ENCODE data around the gene STARD8.

- no peak for TF ChIP-seq CTCF (IDR thresholded peaks at IDR 0.05; ENCODE audit: insufficient read depth, low read length)
- TF ChIP-seq POLR2AphosphoS5 (IDR thresholded peaks at IDR 0.05; ENCODE audit: low read depth): no peak
- no peak for TF ChIP-seq GABPA (IDR thresholded peaks at IDR 0.05; ENCODE audit: low read depth)
- no peak for TF ChIP-seq REST (IDR thresholded peaks at IDR 0.05; ENCODE audit: insufficient replicate concordance, low read depth)
- no peak for TF ChIP-seq SPI1 (IDR thresholded peaks at IDR 0.05; ENCODE audit: borderline replicate concordance, low read depth)
These were observed 5.1 kb downstream of the STARD8 start for GRCh38 chrX:68652326-68653170.

Measured in HL-60 (cell line).